ENCODE measurements around the gene POC1B. TPM values are rescaled to one million over a fixed set of nuclear protein-coding genes. Genes with fewer than 3 reads are reported as not detected.
A peak's percentile ranks its signal among the peaks of the same experiment; 100 is the strongest.

The POC1B gene
- total RNA-seq, 1 experiment from 2014 or later = 25.0 TPM

GRCh38 chr12:89542912-89543592 is 17.2 kb upstream of the POC1B start:
- no peak for TF ChIP-seq EZH2 (IDR thresholded peaks at IDR 0.05; ENCODE audit: low read length, unreplicated experiment)
- no peak for TF ChIP-seq EZH2phosphoT487 (IDR thresholded peaks at IDR 0.05; ENCODE audit: borderline replicate concordance, low read length)
- peak; percentile 96 for TF ChIP-seq CTCF (conservative IDR thresholded peaks at IDR 0.05; ENCODE audit: low read depth, low read length)
- DNase-seq (peak; percentile 91), ATAC-seq (peak; percentile 94)
- Histone ChIP-seq H3K9me3 (ENCODE audit: low read length) (no peaks in the 10 kb centered on the region), H3K9me2 (replicated peaks; ENCODE audit: low read length) (no peaks in the 10 kb centered on the region), H3K4me1 (ENCODE audit: insufficient read depth, low read length) (peaks cover 6% of the 10 kb centered on the region), H3K36me3 (ENCODE audit: low read depth, low read length) (no peaks in the 10 kb centered on the region), H3K4me2 (ENCODE audit: low read length) (peak overlapping the region; percentile 11; the same call in 1 of the 2 replicates), H3F3A (ENCODE audit: low read length, unreplicated experiment) (no peaks in the 10 kb centered on the region), H4K20me1 (ENCODE audit: low read length) (no peaks in the 10 kb centered on the region), H3K79me2 (ENCODE audit: low read length) (no peaks in the 10 kb centered on the region), H3K27me3 (ENCODE audit: low read length) (no peaks in the 10 kb centered on the region), H3K27ac (ENCODE audit: low read length) (peak overlapping the region; percentile 7), H3K9ac (ENCODE audit: low read length) (no peak overlapping the region), H2AFZ (ENCODE audit: low read length) (no peak overlapping the region), H3K4me3 (ENCODE audit: low read length) (no peak overlapping the region)
- CTCF ChIA-PET = interaction anchor here (0.6 kb wide), 2 partner anchors 230 to 419 kb away, joined by 3 to 6 read pairs; no protein-coding TSS in a partner anchor
- intact Hi-C loops (cut with micrococcal nuclease) = loop anchor here (1.0 to 5.0 kb wide), 8 partner anchors 164 to 1399 kb away; no protein-coding TSS in a partner anchor
- POLR2A ChIA-PET (ENCODE audit: unreplicated experiment) = no interaction called here
- no TSS peak for BruUV-seq (replicated peaks)

GRCh38 chr12:89542236-89542635 is 16.4 kb upstream of the POC1B start:
- DNase-seq (no peak), ATAC-seq (no peak)
- TF ChIP-seq CTCF (conservative IDR thresholded peaks at IDR 0.05; ENCODE audit: low read depth, low read length) = no peak
- Histone ChIP-seq H3K79me2 (ENCODE audit: low read length) (no peaks in the 10 kb centered on the region), H3K4me3 (ENCODE audit: low read length) (no peak overlapping the region), H2AFZ (ENCODE audit: low read length) (no peak overlapping the region), H3K27me3 (ENCODE audit: low read length) (no peaks in the 10 kb centered on the region), H3K27ac (ENCODE audit: low read length) (no peak overlapping the region), H3K9me2 (replicated peaks; ENCODE audit: low read length) (no peaks in the 10 kb centered on the region), H3K9ac (ENCODE audit: low read length) (no peak overlapping the region), H4K20me1 (ENCODE audit: low read length) (no peaks in the 10 kb centered on the region), H3K9me3 (ENCODE audit: low read length) (no peaks in the 10 kb centered on the region), H3K4me1 (ENCODE audit: insufficient read depth, low read length) (peaks cover 6% of the 10 kb centered on the region), H3K4me2 (ENCODE audit: low read length) (no peak overlapping the region), H3F3A (ENCODE audit: low read length, unreplicated experiment) (no peaks in the 10 kb centered on the region), H3K36me3 (ENCODE audit: low read depth, low read length) (no peaks in the 10 kb centered on the region)
- POLR2A ChIA-PET (ENCODE audit: unreplicated experiment) = no interaction called here
- CTCF ChIA-PET = interaction anchor here (0.6 kb wide), 2 partner anchors 231 to 419 kb away, joined by 3 to 6 read pairs; no protein-coding TSS in a partner anchor
- BruUV-seq (replicated peaks) = no TSS peak
- intact Hi-C loops (cut with micrococcal nuclease) = loop anchor here (2.0 to 5.0 kb wide), 7 partner anchors 165 to 1400 kb away; no protein-coding TSS in a partner anchor

- no peak overlapping the region for H3K27ac ChIP-seq (ENCODE audit: low read length)
These were observed 14.7 kb upstream of the POC1B start for GRCh38 chr12:89540586-89540985.

More at GRCh38 chr12:89540586-89540985, 14.7 kb upstream of the POC1B start:
- POLR2A ChIA-PET (ENCODE audit: unreplicated experiment) = no interaction called here
- intact Hi-C loops (cut with micrococcal nuclease) = loop anchor here (5.0 kb wide), 4 partner anchors 712 to 1402 kb away; no protein-coding TSS in a partner anchor
- H3F3A ChIP-seq (ENCODE audit: low read length, unreplicated experiment) = no peaks in the 10 kb centered on the region
- no peak for TF ChIP-seq EZH2 (IDR thresholded peaks at IDR 0.05; ENCODE audit: low read length, unreplicated experiment)
- TF ChIP-seq EZH2phosphoT487 (IDR thresholded peaks at IDR 0.05; ENCODE audit: borderline replicate concordance, low read length) = no peak
- no peak for TF ChIP-seq CTCF (conservative IDR thresholded peaks at IDR 0.05; ENCODE audit: low read depth, low read length)
- H3K36me3 ChIP-seq (ENCODE audit: low read depth, low read length) = no peaks in the 10 kb centered on the region
- H3K4me3 ChIP-seq (ENCODE audit: low read length) = no peak overlapping the region
- DNase-seq (no peak), ATAC-seq (no peak)
- CTCF ChIA-PET = no interaction called here
- no peak overlapping the region for H3K9ac ChIP-seq (ENCODE audit: low read length)
- H4K20me1 ChIP-seq (ENCODE audit: low read length) = no peaks in the 10 kb centered on the region
- no peaks in the 10 kb centered on the region for H3K27me3 ChIP-seq (ENCODE audit: low read length)
- no TSS peak for BruUV-seq (replicated peaks)
- peaks cover 6% of the 10 kb centered on the region for H3K4me1 ChIP-seq (ENCODE audit: insufficient read depth, low read length)
- H3K9me2 ChIP-seq (replicated peaks; ENCODE audit: low read length) = no peaks in the 10 kb centered on the region
- H3K79me2 ChIP-seq (ENCODE audit: low read length) = no peaks in the 10 kb centered on the region
- H3K9me3 ChIP-seq (ENCODE audit: low read length) = no peaks in the 10 kb centered on the region
- no peak overlapping the region for H3K4me2 ChIP-seq (ENCODE audit: low read length)
- H2AFZ ChIP-seq (ENCODE audit: low read length) = no peak overlapping the region

All from PC-3 (cell line).